ENCODE measurements around the gene CCDC6.

GRCh38 chr10:59857049-59857448, 49.3 kb downstream of the CCDC6 start:
- no peak for TF ChIP-seq POLR2AphosphoS5 (IDR thresholded peaks at IDR 0.05)
- TF ChIP-seq CTCF (IDR thresholded peaks at IDR 0.05) = no peak
- no peak for TF ChIP-seq POLR2A (IDR thresholded peaks at IDR 0.05)
- no peak for TF ChIP-seq EP300 (IDR thresholded peaks at IDR 0.05)
